Endothelial cell (in vitro differentiated cells): ENCODE data around the gene GPX5. TPM values are rescaled to one million over a fixed set of nuclear protein-coding genes. Genes with fewer than 3 reads are reported as not detected.

ENCODE experiments used
- DNase-seq: peaks from one replicate; pipeline ENCODE4 v3.0.0; 2021; ENCODE audit warnings: low spot score
- H3K27ac Mint-ChIP-seq: one replicate; pipeline ENCODE4 v1.8.0; 2021; ENCODE audit warnings: mixed read lengths, inconsistent platforms; ENCODE audit not compliant: unreplicated experiment
- H3K27me3 Mint-ChIP-seq: one replicate; pipeline ENCODE4 v1.8.0; 2021; ENCODE audit warnings: mild to moderate bottlenecking, moderate library complexity, mixed read lengths, inconsistent platforms; ENCODE audit not compliant: unreplicated experiment
- H3K36me3 Mint-ChIP-seq: one replicate; pipeline ENCODE4 v1.8.0; 2021; ENCODE audit warnings: mild to moderate bottlenecking, low read depth, mixed read lengths, inconsistent platforms; ENCODE audit not compliant: unreplicated experiment
- H3K4me1 Mint-ChIP-seq: one replicate; pipeline ENCODE4 v1.8.0; 2021; ENCODE audit warnings: mild to moderate bottlenecking, mixed read lengths, inconsistent platforms; ENCODE audit not compliant: unreplicated experiment
- H3K4me3 Mint-ChIP-seq: one replicate; pipeline ENCODE4 v1.8.0; 2021; ENCODE audit warnings: mild to moderate bottlenecking, mixed read lengths, inconsistent platforms; ENCODE audit not compliant: unreplicated experiment
- H3K9me3 Mint-ChIP-seq: one replicate; pipeline ENCODE4 v1.8.0; 2021; ENCODE audit warnings: mixed read lengths, inconsistent platforms; ENCODE audit not compliant: unreplicated experiment
- total RNA-seq: library from RNA; stranded (reverse); fragmentation: NEBNext Ultra II Directional; extraction: Animal tissue kit (Norgen Biotek cat#: 25700); gene quantifications from one replicate; pipeline ENCODE4 v1.2.1, GENCODE V29; 2021; ENCODE audit not compliant: unreplicated experiment
- TF ChIP-seq, protein P1 (sequence below): fragments of 200-600 bp; sonication (generic); IDR thresholded peaks from one replicate; pipeline ENCODE4 v1.5.0; 2021; ENCODE audit warnings: antibody characterized with exemption; ENCODE audit not compliant: unreplicated experiment

Gene GPX5
- total RNA-seq, 1 donor from 2014 or later = not detected

DNA sequence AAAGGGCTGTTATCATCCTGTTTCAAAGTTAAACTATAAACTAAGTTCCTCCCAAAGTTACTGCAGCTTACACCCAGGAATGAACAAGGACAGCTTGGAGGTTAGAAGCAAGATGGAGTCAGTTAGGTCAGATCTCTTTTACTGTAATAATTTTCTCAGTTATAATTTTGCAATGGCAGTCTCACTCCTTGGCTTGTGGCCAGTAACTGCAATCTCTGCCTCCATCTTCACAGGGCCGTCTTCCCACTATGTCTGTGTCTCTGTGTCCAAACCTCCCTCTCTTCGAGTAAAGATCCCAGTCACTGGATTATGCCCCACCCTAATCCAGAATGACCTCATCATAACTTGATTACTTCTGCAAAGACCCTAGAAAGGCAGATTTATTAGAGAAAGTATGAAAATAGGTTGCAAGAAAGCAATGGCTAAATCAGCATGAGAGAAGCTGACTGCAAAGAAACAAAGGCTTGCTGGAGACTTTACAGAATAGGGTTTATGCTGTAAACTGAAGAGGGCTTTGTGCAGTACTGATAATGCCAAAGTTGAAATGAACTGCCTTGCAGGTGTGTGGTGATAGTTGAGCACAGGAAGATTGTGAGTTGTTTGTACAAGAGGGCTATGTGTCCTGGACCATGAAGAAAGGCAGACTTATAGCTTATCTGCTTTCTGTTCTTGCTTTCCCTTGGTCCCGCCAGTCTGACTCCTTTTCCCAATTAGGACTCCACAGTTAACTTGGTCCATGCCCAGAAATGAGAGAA lies 38.5 kb upstream of the GPX5 start:
- Mint-ChIP-seq H3K4me1 (peaks cover 19% of the 10 kb centered on the region), H3K9me3 (no peaks in the 10 kb centered on the region), H3K36me3 (no peaks in the 10 kb centered on the region), H3K4me3 (no peak overlapping the region), H3K27ac (no peak overlapping the region), H3K27me3 (peaks cover 13% of the 10 kb centered on the region)
- no peak for DNase-seq
- TF ChIP-seq, protein P1, sequence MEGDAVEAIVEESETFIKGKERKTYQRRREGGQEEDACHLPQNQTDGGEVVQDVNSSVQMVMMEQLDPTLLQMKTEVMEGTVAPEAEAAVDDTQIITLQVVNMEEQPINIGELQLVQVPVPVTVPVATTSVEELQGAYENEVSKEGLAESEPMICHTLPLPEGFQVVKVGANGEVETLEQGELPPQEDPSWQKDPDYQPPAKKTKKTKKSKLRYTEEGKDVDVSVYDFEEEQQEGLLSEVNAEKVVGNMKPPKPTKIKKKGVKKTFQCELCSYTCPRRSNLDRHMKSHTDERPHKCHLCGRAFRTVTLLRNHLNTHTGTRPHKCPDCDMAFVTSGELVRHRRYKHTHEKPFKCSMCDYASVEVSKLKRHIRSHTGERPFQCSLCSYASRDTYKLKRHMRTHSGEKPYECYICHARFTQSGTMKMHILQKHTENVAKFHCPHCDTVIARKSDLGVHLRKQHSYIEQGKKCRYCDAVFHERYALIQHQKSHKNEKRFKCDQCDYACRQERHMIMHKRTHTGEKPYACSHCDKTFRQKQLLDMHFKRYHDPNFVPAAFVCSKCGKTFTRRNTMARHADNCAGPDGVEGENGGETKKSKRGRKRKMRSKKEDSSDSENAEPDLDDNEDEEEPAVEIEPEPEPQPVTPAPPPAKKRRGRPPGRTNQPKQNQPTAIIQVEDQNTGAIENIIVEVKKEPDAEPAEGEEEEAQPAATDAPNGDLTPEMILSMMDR = no peak

DNA sequence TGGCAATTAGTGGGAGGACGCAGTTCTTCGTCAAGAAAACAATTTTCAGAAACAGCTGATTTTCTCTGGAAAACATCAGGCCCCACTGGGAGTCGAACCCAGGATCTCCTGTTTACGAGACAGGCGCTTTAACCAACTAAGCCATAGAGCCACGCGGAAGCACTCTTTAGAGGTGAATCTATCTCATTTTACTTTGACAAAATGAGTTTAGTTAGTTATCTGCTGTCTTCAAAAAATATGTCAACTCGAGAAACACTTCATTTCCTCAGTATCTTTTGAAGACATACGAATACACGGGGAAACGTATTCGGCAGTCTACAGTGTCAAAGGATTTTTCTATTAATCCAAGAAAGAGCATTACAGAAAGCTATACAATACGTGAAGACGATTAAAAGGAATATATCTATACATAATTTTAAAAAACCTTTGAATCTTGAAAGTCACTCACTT lies 36.7 kb upstream of the GPX5 start:
- Mint-ChIP-seq H3K9me3 (no peaks in the 10 kb centered on the region), H3K27ac (peak overlapping the region; percentile 80), H3K4me3 (peak overlapping the region; percentile 91), H3K36me3 (no peaks in the 10 kb centered on the region), H3K27me3 (peaks cover 13% of the 10 kb centered on the region), H3K4me1 (peaks cover 24% of the 10 kb centered on the region)
- TF ChIP-seq, protein P1 = no peak
- peak; percentile 61 for DNase-seq

DNA sequence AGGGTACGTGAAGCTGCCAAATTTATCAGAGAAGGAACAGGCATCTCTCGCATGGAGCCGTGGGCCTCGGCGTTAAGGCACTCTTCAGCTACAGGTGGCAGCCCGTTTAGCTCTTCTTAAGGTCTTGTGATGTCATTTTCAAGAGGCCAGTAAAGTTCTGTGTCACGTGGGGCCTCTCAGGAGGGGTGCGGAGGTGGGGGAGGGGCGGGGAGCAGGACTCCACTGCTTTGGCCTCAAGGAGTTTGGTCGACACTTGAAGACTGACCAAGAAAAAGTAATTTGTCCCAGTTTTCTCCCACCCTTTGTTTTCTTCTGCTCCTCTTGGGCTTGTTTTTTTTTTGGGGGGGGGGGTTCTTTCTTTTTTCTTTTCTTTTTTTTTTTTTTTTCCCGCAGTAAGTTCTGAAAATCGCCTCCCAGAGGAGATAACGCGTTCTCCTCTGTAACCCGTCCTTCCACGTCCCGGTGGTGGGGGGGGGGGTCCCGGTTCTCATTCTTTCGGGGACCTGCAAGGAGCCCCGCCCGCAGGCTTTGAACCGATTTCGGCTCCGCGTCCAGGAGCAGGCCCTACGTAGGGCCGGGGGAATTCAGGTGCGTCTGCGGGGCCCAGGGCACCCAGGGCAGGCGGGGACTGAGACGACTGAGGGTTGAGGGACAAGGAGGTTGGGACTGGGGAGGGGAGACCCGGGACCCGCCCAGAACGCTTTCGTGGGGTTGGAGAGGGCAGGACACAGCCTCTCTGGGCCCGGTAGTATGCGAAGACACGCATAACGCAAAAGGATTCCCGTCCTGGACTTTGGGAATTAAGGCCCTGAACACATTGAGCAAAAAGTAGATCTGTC lies 36.1 kb upstream of the GPX5 start:
- peak overlapping the region; percentile 91 for H3K4me3 Mint-ChIP-seq
- H3K4me1 Mint-ChIP-seq = peaks cover 24% of the 10 kb centered on the region
- peaks cover 13% of the 10 kb centered on the region for H3K27me3 Mint-ChIP-seq
- no peaks in the 10 kb centered on the region for H3K9me3 Mint-ChIP-seq
- no peaks in the 10 kb centered on the region for H3K36me3 Mint-ChIP-seq
- H3K27ac Mint-ChIP-seq = peak overlapping the region; percentile 75
- TF ChIP-seq, protein P1 = no peak
- DNase-seq = peak; percentile 67

DNA sequence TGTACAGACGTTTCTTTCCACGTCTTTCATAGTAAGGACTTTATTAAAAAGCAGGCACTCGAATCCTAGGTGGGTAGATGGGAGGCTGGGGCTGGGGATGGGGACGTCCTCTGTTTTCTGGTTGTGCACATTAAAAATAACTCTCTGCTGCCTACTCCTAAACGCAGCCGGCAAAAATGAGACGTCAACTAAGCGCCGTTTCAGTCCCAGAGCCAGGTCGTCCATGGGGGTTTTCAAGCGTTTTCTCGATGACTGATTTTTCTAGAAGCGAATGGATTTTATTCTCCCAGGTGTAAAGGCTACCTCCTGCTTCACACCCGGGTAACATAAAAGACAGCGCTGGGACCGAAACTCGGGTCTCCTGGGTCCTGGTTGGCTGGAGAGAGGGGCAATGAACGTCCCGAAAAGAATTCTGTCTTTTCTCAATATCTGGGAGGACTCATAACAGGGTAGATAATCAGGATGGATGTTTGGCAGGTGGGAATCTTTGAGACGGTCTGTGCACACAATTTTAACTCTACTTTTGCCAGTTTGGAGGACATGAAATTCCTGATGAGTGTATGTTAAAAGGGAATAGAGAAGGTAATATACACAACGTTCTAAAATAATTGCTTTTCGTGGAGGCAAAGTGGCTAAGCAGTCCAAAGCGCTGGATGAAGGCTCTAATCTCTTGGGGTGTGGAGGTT lies 35.3 kb upstream of the GPX5 start:
- Mint-ChIP-seq H3K27ac (peak overlapping the region; percentile 75), H3K36me3 (no peaks in the 10 kb centered on the region), H3K4me1 (peaks cover 24% of the 10 kb centered on the region), H3K9me3 (no peaks in the 10 kb centered on the region), H3K27me3 (peaks cover 13% of the 10 kb centered on the region), H3K4me3 (peak overlapping the region; percentile 91)
- TF ChIP-seq, protein P1 = no peak
- peak; percentile 8 for DNase-seq
